MG63 (cell line): ENCODE results near the gene CAMK2A. TPM values are rescaled to one million over a fixed set of nuclear protein-coding genes. Genes with fewer than 3 reads are reported as not detected.

Source experiments
- DNase-seq: peaks from one replicate; pipeline ENCODE4 v3.0.0-alpha.2; 2020
- H3K27me3 ChIP-seq: fragments of 250-450 bp; sonication (Bioruptor Pico); 2 replicates; pipeline ENCODE4 v1.5.1; 2020; ENCODE audit warnings: mild to moderate bottlenecking, moderate library complexity
- H3K36me3 ChIP-seq: fragments of 250-450 bp; sonication (Bioruptor Pico); 2 replicates; pipeline ENCODE4 v1.5.1; 2020; ENCODE audit warnings: mild to moderate bottlenecking, moderate library complexity
- H3K4me3 ChIP-seq: fragments of 250-450 bp; sonication (Bioruptor Pico); 2 replicates; pipeline ENCODE4 v1.5.1; 2020; ENCODE audit warnings: mild to moderate bottlenecking, moderate library complexity
- H3K9me3 ChIP-seq: fragments of 250-450 bp; sonication (Bioruptor Pico); 2 replicates; pipeline ENCODE4 v1.5.1; 2020; ENCODE audit warnings: mild to moderate bottlenecking, moderate library complexity
- total RNA-seq: library from RNA; depleted of rRNA; stranded (reverse); fragments of >200 nt; shearing (Covaris generic); gene quantifications from 2 replicates; pipeline ENCODE4 v1.2.3, GENCODE V29; 2014; ENCODE audit warnings: low replicate concordance

The CAMK2A gene
- total RNA-seq, 1 experiment from 2014 or later = 0.56 TPM

DNA sequence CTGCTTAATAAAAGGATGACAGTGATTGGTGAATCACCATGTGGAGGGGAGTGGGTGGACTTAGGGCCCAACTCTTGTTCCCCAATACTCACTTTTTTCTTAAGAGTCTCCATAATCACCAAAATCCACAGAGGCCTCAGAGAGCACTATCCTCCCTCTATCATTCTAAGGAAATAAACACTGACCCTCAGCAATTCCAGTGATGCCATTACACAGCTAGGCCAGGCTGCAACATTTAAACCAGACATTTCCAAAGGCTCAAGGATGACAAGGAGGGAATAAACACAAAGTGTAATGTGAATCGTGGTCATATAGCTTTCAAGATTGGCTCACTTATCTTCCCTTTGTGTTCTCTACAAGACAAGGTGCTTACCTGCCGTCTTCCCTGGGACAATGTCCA is 15.5 kb upstream of the CAMK2A start:
- H3K27me3 ChIP-seq = no peaks in the 10 kb centered on the region
- no peaks in the 10 kb centered on the region for H3K9me3 ChIP-seq
- H3K4me3 ChIP-seq = no peak overlapping the region
- DNase-seq = no peak
- no peaks in the 10 kb centered on the region for H3K36me3 ChIP-seq

DNA sequence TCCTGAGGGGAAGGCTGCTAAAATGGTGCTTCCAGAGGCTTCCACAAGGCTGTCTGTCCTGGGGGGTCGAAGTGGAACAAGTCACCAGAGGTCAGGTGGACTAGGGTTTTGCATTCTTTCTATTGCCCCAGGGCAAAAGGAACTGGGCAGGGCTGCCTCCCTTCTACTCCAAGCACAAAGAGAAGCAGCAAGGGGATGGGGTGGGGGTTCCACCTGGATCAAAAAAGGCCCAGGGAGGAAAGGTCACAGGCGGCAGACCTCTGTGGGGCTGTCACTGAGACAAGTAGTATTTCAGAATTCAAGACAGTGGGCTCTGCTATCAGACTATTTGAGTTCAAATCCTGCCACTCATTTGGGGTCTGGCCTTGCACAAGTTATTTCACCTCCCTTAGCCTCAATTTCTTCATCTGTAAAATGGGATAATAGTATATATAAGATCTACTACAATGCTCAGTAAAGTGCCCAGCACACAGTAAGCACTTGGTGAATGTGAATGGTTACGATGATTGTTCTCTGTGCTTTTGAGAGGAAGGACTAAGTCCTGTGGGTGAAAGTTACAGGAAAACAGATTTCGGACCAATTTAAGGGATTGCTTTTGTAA is 15.0 kb upstream of the CAMK2A start:
- DNase-seq = no peak
- no peaks in the 10 kb centered on the region for H3K36me3 ChIP-seq
- no peaks in the 10 kb centered on the region for H3K27me3 ChIP-seq
- no peaks in the 10 kb centered on the region for H3K9me3 ChIP-seq
- H3K4me3 ChIP-seq = no peak overlapping the region

DNA sequence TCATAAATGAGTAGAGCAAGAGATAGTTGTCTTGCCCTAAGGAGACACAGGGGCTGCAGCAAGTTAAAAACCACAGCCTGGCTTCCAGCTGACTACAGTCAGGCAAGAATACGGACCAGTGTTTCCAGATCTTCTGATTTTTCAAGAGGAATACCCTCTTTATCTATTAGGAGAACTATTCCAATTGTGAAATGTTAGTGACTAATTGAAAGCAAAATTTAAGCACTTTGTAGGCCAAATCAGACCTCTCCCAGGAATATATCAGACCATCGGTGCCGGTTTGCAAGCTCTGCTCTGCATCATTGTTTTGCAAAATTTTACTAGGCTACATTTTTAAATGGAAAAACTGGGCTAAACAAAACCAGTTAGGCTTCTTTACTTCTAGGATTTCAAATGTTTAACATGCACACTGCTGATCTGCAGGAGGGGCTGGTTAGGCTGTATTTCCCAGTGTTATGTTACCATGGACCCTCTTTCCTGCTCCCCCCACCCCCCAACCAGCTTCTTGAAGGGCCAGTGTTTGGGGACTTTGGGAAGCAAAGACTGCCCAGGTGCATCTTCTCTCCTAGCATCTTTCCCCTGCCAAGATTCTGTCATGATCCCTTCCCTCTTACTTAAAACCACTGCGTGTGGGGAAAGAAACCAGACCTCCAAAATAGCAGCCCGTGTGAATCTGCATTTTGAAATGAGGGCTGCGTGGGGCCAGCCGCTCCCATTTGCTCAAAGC is 14.2 kb upstream of the CAMK2A start:
- no peaks in the 10 kb centered on the region for H3K9me3 ChIP-seq
- no peaks in the 10 kb centered on the region for H3K27me3 ChIP-seq
- no peak overlapping the region for H3K4me3 ChIP-seq
- DNase-seq = no peak
- H3K36me3 ChIP-seq = no peaks in the 10 kb centered on the region

DNA sequence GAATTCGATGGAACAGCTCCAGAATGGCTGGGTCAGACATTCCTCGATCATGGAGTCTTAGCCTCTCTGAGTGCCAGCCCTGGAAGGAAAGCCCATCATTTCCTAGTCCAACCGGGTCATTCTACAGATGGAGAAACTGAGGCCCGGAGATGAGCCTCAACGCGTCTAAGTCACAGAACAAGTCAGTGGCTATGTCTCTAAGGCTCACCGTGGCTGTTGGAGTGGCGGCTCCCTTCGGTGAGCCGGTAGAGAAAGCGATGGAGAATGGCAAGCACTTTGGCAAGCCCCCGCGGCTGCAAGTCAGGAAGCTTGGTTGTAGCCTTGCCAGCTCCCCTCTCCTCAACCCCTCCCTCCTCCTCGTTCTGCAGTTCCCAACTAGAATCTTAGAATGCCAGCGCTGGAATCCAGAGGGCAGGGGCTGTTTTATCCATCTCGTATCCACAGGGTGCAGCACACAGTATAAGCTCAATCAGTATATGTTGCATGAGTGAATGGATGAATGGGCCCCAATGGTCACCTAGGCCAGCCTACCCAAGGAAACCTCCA is 13.6 kb upstream of the CAMK2A start:
- Histone ChIP-seq H3K9me3 (no peaks in the 10 kb centered on the region), H3K36me3 (peaks cover 4% of the 10 kb centered on the region), H3K4me3 (no peak overlapping the region), H3K27me3 (no peaks in the 10 kb centered on the region)
- peak; percentile 61 for DNase-seq

DNA sequence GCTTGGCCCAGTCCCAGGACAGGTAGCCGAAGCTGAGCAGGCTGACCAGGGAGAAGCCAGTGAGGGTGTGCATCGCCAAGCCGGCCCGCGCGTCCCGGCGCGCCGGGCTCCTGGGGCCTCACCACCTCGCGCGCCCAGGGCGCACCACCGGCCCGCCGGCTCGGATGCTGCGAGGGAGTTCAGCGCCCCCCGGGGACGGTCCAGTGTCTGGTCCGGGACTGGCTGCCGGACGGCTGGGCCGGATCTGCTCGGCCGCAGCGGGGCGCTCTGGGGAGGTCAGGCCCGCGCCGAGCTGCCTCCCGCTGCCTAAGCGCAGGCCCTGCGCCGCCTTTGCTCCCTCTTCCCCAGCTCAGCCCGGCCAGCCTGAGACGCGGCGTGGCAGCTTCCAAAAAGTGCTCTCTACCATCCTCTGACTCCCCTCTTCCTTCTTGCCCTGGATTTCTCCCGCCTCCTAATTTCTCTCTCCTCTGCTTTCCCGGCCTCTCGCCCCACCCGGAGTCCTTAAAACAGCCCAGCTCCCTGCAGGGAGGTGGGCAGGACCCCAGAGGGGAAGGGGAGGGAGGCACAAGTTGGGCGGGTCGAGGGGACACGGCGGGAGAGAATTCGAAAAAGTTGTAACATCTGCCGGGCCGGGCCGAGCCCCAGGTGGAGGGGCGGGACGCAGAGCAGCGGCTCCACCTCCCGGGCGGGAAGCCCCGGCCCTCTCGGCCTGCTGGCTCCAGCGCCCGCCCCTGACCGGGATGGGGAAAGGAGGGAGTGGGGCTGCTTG is 12.9 kb upstream of the CAMK2A start, which contains the start of gene ARSI:
Gene ARSI, minus strand, starts transcription at position 605 of the 769 bp plus-strand sequence. Its CDS starts 532 bp downstream, at position 73.
- peak; percentile 95 for DNase-seq
- H3K4me3 ChIP-seq = peak within 1 kb of the TSS; percentile 26
- no peaks in the 10 kb centered on the region for H3K27me3 ChIP-seq
- peaks cover 7% of the 10 kb centered on the region for H3K36me3 ChIP-seq
- H3K9me3 ChIP-seq = no peaks in the 10 kb centered on the region

DNA sequence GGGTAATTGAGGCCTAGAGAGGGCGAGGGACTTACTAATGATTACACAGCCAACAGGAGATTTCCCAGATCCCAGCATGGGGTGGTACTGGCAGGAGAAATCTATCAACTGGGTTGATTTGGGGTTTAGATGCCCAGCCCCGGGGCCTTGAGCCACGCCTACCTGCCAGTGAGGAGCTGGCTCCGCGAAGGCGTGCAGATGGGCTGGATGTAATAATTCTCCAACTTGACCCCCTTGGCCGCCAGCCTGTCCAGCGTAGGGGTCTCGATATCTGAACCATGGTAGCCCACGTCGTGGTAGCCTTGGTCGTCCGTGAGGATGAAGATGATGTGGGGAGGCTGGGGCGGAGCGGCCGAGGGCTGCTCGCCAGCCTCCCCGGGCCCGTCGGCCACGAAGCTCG is 12.3 kb upstream of the CAMK2A start:
- no peaks in the 10 kb centered on the region for H3K27me3 ChIP-seq
- peak overlapping the region; percentile 26 for H3K4me3 ChIP-seq
- peak; percentile 61 for DNase-seq
- H3K9me3 ChIP-seq = no peaks in the 10 kb centered on the region
- H3K36me3 ChIP-seq = peaks cover 10% of the 10 kb centered on the region

DNA sequence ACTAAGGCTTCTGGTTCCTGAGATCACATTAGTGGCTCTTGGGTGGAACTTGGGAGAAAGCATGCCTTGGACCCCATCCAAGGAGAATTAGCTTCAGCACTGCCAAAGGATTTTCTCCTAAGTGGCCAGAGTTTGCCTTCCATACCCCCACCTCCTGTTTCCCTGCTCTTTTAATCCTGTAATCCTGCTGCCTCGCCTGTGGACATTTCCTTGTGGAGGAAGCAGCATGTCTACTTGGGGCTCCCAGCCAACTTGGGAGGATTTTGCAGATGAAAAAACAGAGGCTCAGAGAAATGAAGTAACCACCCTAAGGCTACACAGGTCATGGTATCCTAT is 11.6 kb upstream of the CAMK2A start:
- peak overlapping the region; percentile 26 for H3K4me3 ChIP-seq
- no peaks in the 10 kb centered on the region for H3K27me3 ChIP-seq
- DNase-seq = peak; percentile 88
- peaks cover 10% of the 10 kb centered on the region for H3K36me3 ChIP-seq
- no peaks in the 10 kb centered on the region for H3K9me3 ChIP-seq

DNA sequence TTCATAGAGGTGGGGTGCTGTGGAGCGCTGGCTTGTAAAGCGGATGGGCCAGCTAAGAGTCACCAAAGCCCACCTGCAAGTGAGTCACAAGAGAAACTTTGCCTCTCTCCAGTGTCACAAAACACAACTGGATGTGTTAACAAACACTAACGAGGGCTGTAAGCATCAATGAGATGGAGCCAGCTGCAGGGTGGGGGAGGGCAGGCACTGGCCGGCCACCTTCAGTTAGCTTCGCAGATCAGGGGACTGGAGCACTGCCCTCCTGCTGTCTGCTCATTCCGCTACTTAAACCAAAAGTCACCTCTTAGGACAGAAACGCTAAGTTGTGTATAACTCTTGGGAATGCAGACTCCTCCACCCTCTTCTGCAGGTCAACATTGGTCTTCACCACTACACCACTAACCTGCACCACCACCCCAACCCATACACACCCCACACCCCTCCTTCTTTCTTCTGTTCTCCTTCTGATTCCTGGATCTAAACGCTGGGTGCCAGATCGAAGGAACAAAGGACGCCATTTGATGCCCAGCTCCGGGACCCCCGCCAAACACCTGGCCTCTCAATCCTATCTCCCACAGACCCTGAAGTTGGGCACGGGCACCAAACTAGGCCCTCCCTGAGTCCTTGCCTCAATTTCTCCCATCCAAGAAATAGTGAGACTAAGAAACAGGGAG is 11.1 kb upstream of the CAMK2A start:
- Histone ChIP-seq H3K27me3 (no peaks in the 10 kb centered on the region), H3K4me3 (peak overlapping the region; percentile 26), H3K36me3 (peaks cover 10% of the 10 kb centered on the region), H3K9me3 (no peaks in the 10 kb centered on the region)
- no peak for DNase-seq

DNA sequence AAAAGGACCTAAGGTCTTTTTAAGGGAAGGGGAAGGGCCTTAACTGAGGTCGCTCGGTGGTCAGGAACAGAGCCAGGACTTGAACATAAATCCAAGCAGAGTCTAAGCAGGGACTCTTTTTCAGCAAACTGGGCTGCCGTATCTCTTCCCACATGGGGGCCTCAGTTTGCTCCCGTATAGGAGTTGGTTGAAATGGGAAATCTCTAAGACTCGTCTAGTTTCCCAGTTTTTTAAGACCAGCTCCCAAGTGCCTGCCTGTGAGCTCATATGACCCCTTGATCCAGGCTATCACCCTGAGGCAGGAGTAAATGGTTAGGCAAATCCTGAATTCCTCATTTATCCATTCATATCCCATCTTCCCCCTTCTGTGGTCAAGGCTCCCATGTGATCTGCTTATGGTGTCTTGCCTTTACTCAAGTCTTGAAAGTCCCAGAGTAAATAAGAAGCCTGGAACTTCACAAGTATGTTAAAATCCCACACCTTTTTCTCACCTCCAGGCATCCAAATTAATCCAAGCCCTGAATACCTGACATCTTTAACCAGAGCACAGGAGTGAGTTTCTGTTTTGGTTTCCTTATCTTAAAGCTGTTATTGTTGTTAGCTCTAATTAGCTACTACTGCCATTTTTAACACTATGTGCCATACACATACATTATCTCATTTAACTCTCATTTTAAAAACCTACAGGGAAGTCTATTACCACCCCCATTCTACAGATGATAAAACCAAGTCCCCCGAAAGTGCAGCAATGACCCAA is 10.2 kb upstream of the CAMK2A start:
- Histone ChIP-seq H3K4me3 (no peak overlapping the region), H3K27me3 (no peaks in the 10 kb centered on the region), H3K9me3 (no peaks in the 10 kb centered on the region), H3K36me3 (peaks cover 10% of the 10 kb centered on the region)
- DNase-seq = peak; percentile 58

DNA sequence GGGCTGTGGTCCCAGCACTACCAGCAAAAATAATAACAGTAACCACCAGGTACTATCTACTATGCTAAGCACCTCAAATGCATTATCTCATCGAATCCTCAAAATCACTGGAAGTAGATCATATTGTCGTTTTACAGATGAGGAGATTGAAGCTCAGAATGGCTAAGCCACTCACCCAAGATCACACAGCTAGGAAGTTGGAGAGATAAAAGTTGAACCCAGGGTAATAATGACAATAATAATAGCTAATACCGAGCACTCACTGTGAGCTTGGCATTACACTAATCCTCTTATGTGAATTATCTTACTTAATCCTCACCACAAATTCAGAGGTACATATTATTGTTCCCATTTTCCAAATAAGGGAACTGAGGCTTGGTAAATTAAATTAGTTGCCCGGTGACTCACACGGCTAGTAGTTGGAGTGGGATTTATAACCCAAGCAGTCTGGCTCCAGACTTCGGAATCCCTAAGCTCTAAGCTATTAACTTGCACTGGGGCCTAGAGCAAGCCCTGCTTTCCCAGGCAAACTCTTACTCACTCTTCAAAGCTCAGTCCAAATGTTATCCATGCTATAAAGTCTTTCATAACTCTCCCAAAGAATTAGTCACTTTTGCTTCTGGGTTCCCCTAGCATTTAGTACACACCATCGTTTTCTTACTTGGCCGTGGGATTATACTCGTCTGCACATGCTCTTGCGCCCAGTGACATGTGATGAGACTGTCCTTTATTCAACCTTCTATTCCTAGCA is 9.3 kb upstream of the CAMK2A start:
- no peaks in the 10 kb centered on the region for H3K9me3 ChIP-seq
- H3K36me3 ChIP-seq = peaks cover 10% of the 10 kb centered on the region
- peak; percentile 95 for DNase-seq
- H3K27me3 ChIP-seq = no peaks in the 10 kb centered on the region
- no peak overlapping the region for H3K4me3 ChIP-seq

DNA sequence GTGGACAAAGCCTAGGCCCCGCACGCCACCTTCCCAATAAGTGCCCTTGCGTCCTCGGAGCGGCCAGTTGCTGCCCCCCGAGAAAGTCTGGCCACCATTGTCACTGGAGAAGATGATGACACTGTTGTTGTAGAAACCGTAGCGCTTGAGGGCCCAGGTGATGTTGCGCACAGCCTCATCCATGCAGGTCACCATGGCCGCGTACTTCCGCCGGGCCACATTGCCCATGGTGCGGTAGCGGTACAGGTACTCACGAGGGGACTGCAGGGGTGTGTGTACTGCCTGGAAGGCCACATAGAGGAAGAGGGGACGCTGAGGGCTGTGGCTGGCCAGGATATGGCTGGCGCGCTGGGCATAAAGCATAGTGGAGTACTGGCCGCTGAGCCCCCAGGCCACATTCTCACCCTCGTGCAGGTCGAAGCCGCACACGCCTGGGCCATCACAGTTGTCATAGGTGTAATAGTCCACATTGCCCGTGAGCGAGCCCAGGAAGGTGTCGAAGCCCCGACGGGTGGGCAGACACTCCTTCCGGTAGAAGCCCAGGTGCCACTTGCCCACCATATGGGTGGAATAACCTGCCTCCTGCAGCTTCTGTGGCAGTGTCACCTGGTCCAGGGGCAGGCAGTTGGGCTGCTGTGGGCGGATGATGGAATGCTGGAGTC is 8.5 kb upstream of the CAMK2A start:
- H3K4me3 ChIP-seq = no peak overlapping the region
- no peak for DNase-seq
- H3K27me3 ChIP-seq = no peaks in the 10 kb centered on the region
- H3K36me3 ChIP-seq = peaks cover 10% of the 10 kb centered on the region
- H3K9me3 ChIP-seq = no peaks in the 10 kb centered on the region

DNA sequence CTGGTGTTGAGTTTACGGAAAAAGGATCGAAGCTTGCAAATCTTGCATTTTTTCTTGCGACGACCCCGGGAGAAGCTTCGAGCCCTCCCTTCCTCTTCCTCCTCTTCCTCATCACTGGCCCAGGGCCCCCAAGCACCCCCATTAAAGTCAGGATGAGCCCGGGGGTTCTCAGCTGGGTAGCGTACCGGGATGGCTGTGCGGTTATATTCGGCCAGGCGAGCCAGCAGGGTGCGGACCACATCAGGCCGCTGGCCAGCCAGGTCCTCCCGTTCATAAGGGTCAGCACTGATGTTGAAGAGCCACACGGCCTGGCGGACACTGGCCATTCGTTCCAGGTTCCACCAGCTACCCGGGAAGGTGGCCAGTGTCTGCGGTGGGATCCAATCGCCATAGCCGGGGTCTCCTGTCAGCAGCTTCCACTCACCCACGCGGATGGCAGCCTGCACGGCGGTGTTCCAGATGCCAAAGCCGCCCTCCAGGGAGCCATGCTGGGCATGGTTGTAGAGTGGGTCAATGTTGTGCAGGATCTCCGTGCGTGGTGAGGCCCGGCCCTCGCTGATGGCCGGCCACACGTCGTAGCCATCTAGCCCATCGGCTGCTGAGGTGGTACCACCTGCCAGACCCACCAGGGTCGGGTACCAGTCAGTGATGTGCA is 7.8 kb upstream of the CAMK2A start:
- DNase-seq = no peak
- no peaks in the 10 kb centered on the region for H3K27me3 ChIP-seq
- H3K36me3 ChIP-seq = peaks cover 10% of the 10 kb centered on the region
- H3K9me3 ChIP-seq = no peaks in the 10 kb centered on the region
- H3K4me3 ChIP-seq = no peak overlapping the region

DNA sequence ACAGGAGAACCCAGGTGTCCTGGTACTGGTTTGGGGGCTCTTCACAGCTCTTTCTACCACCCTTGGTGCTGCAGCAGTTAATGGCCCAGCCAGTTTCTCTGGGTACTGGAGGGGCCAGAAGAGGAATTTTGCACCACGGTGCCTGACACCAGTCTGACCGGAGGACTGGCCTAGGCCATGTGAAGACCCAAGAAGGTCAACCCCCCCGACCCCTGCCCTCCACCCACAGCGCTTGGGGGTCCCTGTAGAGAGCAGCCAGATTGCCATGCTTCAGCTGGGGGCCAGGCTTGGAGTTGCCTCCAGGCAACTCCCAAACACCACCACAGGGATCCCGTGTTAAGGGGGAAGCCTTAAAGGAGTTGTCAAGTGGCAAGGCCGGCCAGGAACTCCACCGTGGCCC is 6.9 kb upstream of the CAMK2A start:
- H3K36me3 ChIP-seq = peaks cover 10% of the 10 kb centered on the region
- no peaks in the 10 kb centered on the region for H3K27me3 ChIP-seq
- no peaks in the 10 kb centered on the region for H3K9me3 ChIP-seq
- no peak for DNase-seq
- H3K4me3 ChIP-seq = no peak overlapping the region

DNA sequence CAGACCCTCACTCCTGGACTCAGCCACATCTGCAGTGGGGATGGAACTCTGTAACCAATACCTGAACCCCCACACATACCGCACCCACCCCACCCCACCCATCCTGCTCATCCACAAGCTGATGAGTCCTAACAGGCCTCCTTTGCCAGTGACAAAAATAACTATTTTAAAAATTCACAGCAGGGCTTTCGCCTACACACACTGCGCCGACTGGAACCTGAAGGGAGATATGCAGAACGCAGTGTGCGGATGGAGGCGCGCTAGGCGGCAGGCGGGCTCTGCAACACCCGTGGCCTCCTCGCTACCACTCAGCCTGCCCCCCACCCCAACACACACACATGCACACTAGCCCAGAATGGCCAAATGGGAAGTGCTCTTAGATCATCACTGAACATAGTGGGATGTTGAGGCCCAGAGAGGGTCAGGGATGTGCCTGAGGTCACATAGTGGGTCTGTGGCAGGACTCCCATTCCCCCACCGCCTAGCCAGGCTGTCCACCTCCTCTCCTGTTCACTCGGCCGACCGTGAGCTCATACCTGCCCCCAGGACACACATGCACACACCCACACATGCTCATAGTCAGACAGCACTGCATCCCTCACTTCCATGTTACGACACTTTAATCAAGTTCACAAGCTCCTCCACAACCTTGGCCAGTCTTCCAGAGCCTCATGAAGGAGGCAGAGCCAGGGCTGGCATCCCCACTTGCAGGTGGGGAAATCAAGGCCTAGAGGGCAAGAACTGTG is 6.3 kb upstream of the CAMK2A start:
- Histone ChIP-seq H3K36me3 (peaks cover 10% of the 10 kb centered on the region), H3K9me3 (no peaks in the 10 kb centered on the region), H3K4me3 (no peak overlapping the region), H3K27me3 (no peaks in the 10 kb centered on the region)
- DNase-seq = no peak
